Tibial nerve (tissue), 4 donors: ENCODE data around the gene DPH2.

Experiments used
- EP300 ChIP-seq, 2 donors: sonication (generic); formaldehyde crosslinking; IDR thresholded peaks; one replicate each; pipeline ENCODE4 v1.6.1; 2017; ENCODE audit warnings: antibody characterized with exemption in 2 of 2, mild to moderate bottlenecking in 1 of 2
- POLR2A ChIP-seq, 2 donors: fragments of 450-650 bp; IDR thresholded peaks; one replicate each; pipeline ENCODE4 v1.6.1; 2017; ENCODE audit warnings: antibody characterized with exemption in 2 of 2, mild to moderate bottlenecking in 2 of 2, moderate library complexity in 2 of 2
- TF ChIP-seq, protein P1 (sequence below), 5 experiments: fragments of 200-600 bp in 3 of 5; fragments of 450-650 bp in 2 of 5; sonication (generic) in 3 of 5; IDR thresholded peaks; one replicate each; pipeline ENCODE4 v1.5.1; 2016 to 2019; ENCODE audit warnings: antibody characterized with exemption in 5 of 5, mild to moderate bottlenecking in 3 of 5, moderate library complexity in 2 of 5

DNA sequence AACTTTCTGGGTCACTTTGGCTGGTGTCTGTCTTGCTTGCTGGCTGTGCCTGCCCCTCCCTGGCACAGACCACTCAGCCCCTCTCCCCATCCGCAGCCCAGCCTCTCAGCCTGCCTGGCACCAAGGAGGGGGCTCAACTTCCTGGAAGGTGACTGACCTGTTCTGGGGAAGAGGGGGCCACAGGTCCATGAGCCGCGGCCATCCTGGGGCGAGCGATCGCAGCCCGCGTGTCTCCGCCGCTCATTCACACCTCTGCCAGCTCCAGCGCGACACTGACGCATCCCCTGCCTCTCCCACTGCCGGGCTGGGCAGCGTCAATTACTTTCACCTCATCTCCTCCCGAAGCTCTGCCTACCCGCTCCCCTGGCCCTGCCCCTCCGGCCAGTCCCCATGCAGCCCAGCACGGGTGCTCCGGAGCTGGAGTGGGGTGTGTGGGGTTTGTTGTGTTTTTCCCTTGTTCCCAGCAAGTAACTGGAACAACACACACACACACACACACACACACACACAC, 47.1 kb downstream of the DPH2 start:
- TF ChIP-seq, protein P1, sequence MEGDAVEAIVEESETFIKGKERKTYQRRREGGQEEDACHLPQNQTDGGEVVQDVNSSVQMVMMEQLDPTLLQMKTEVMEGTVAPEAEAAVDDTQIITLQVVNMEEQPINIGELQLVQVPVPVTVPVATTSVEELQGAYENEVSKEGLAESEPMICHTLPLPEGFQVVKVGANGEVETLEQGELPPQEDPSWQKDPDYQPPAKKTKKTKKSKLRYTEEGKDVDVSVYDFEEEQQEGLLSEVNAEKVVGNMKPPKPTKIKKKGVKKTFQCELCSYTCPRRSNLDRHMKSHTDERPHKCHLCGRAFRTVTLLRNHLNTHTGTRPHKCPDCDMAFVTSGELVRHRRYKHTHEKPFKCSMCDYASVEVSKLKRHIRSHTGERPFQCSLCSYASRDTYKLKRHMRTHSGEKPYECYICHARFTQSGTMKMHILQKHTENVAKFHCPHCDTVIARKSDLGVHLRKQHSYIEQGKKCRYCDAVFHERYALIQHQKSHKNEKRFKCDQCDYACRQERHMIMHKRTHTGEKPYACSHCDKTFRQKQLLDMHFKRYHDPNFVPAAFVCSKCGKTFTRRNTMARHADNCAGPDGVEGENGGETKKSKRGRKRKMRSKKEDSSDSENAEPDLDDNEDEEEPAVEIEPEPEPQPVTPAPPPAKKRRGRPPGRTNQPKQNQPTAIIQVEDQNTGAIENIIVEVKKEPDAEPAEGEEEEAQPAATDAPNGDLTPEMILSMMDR (IDR thresholded peaks at IDR 0.05): no peak
- TF ChIP-seq POLR2A (IDR thresholded peaks at IDR 0.05) (no peak), EP300 (IDR thresholded peaks at IDR 0.05) (no peak)
